ENCODE results near the gene ZNF229.
"Not testable (repeated sequence)": the region's sequence is repeated elsewhere in the genome, so short reads cannot be mapped to it uniquely, and the experiment has no call there.

ZNF229 gene

DNA sequence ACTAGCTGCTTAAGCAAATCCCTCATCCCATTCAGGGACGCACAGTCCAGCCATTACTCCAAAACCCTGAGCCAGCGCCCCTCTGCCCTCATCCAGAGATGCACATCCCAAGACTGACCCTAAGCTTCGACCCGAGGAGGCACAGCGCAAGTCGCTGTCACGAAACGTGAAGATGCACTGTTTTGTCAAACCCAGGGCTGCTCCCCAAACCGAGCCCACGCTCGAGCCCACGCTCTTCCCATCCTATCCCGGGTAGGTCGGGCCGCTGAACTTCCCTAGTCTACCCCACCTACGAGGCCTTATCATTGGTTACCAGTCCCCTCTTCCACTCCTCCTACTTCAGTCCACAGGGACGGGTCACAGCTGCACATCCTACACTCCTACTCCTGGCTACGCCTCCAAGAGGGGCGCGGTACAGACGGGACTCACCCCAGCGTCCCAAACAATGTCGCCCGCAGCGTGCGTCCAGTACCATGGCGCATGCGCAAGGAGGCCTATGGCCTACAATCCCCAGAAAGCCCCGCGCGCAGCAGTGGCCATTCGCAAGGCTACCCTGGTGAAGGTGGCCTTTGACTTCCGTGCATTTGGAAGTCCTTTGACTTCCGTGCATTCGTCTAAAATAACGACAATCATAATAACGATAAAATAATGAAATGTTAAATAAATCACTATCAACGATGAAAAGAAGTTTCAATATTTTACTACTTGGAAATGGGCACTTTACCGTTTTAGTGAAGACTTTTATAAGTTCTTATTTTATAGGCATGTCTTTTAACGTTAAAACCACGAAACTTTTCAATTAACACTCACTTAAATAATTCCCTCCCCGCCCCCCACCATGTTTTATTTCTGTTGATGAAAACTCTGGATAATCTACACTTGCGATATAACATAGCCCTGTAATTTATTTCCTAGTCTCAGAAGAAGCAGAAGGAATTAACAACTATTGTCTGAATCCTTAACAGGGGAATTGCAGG, 46.8 kb downstream of the ZNF229 start, which contains the start of gene ZNF285:
Gene ZNF285 (minus strand): TSS at position 470 of the 977 bp plus-strand sequence. CDS start 4,395 bp downstream, outside the sequence.
- H3K9me3 ChIP-seq: peaks cover 17% of the 10 kb centered on the region
- H3K27me3 ChIP-seq: no peaks in the 10 kb centered on the region
- H3K4me3 ChIP-seq (ENCODE audit: low read depth in 1 of 2, low read length in 1 of 2): peak within 1 kb of the TSS; percentile 42 to 60
- H3K36me3 ChIP-seq: no peaks in the 10 kb centered on the region
- no peak within 1 kb of the TSS for H3K27ac ChIP-seq
- TF ChIP-seq, protein P1, sequence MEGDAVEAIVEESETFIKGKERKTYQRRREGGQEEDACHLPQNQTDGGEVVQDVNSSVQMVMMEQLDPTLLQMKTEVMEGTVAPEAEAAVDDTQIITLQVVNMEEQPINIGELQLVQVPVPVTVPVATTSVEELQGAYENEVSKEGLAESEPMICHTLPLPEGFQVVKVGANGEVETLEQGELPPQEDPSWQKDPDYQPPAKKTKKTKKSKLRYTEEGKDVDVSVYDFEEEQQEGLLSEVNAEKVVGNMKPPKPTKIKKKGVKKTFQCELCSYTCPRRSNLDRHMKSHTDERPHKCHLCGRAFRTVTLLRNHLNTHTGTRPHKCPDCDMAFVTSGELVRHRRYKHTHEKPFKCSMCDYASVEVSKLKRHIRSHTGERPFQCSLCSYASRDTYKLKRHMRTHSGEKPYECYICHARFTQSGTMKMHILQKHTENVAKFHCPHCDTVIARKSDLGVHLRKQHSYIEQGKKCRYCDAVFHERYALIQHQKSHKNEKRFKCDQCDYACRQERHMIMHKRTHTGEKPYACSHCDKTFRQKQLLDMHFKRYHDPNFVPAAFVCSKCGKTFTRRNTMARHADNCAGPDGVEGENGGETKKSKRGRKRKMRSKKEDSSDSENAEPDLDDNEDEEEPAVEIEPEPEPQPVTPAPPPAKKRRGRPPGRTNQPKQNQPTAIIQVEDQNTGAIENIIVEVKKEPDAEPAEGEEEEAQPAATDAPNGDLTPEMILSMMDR (IDR thresholded peaks at IDR 0.05): no peak
- H3K4me1 ChIP-seq (ENCODE audit: control insufficient read depth in 1 of 2, insufficient read depth in 1 of 2, low read depth in 1 of 2, low read length in 1 of 2): peaks cover 8 to 10% of the 10 kb centered on the region in 2 experiments

DNA sequence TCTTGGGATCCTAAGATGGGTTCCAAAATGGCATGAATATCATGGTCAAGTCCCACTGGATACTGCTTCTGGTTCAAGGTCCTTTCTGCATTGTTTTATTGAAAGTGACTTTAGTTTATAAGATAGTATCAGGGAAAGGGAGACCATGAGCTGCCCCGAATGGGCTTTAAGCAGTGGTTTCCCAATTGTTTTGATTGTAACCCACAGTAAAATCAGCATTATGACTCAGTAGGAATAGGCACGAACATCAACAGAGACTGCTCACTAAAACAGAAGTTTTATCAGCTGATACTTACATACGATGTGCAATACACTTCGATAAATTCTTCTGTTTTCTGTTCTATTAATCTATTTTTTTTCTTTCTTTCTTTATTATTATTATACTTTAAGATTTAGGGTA, 59.0 kb downstream of the ZNF229 start:
- not testable (repeated sequence) for H3K36me3 ChIP-seq; H3K27ac ChIP-seq; H3K4me3 ChIP-seq (ENCODE audit: low read depth in 1 of 2, low read length in 1 of 2); H3K4me1 ChIP-seq (ENCODE audit: control insufficient read depth in 1 of 2, insufficient read depth in 1 of 2, low read depth in 1 of 2, low read length in 1 of 2); H3K27me3 ChIP-seq
- peaks cover 11% of the 10 kb centered on the region for H3K9me3 ChIP-seq
